ENCODE results near the gene CNTNAP2. TPM values are rescaled to one million over a fixed set of nuclear protein-coding genes. Genes with fewer than 3 reads are reported as not detected.

CNTNAP2 gene
- total and polyA plus RNA-seq, 9 of the 15 experiments (the other 6 are each of a cell fraction or from before 2014, with no cell fraction given), result 0.04 to 0.62 (median 0.09) TPM; not detected in 4

DNA sequence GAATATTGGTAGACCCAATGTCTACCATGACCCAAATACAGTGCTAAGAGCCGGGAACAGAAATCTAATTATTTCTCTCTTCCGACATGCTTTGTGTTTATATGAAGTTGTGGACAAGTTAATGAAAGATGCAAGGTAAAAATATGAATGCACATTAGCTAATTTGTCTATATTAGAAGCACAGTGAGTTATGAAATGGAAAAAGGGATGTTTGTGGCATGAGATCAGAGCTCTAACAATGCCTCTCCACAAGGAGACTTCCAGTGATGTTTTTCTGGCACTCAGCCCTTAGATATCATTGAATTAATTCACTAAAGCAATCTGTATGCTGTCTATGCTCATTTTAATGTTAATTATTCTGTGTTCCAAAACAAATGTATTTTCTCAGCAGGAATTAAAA is 897.2 kb downstream of the CNTNAP2 start:
- H3K9me1 ChIP-seq (ENCODE audit: control insufficient read depth, insufficient read depth, low read length), result no peaks in the 10 kb centered on the region
- POLR2A ChIA-PET, result no interaction called here
- intact Hi-C loops (cut with micrococcal nuclease) (no loop called here), in situ Hi-C loops (cut with MboI) (no loop called here)
- no peaks in the 10 kb centered on the region for H3K79me2 ChIP-seq (ENCODE audit: control insufficient read depth, insufficient read depth, low read length)
- no peak overlapping the region for H3K27ac ChIP-seq (ENCODE audit: extremely low read depth, low read depth, low read length)
- no peaks in the 10 kb centered on the region for H3K36me3 ChIP-seq (ENCODE audit: control insufficient read depth, insufficient read depth, low read length)
- no peaks in the 10 kb centered on the region for H3K27me3 ChIP-seq (ENCODE audit: control insufficient read depth in 2 of 2, insufficient read depth in 2 of 2, low read length in 2 of 2)
- no peaks in the 10 kb centered on the region for H4K20me1 ChIP-seq (replicated peaks; ENCODE audit: control insufficient read depth, insufficient read depth, low read length)
- H2AFZ ChIP-seq (ENCODE audit: low read depth, low read length), result no peak overlapping the region
- H3K9ac ChIP-seq (ENCODE audit: insufficient read depth in 1 of 2, low read depth in 2 of 2, low read length in 2 of 2), result no peak overlapping the region
- H3K9me3 ChIP-seq (replicated peaks; ENCODE audit: control insufficient read depth, insufficient read depth, low read depth, low read length), result no peaks in the 10 kb centered on the region; the same call in 1 of the 2 replicates
- ATAC-seq (no peak), FAIRE-seq (no peak), DNase-seq (ENCODE audit: extremely low read depth in 1 of 4, low spot score in 3 of 4) (no peak)
- H3K4me1 ChIP-seq (replicated peaks in 1 of 2; ENCODE audit: control insufficient read depth in 2 of 2, insufficient read depth in 2 of 2, low read length in 2 of 2), result no peaks in the 10 kb centered on the region
- CTCF ChIA-PET (ENCODE audit: low intra/inter-chr PET ratio), result no interaction called here
- no peak overlapping the region for H3K4me3 ChIP-seq
- no TSS peak for BruUV-seq (replicated peaks)
- TF ChIP-seq ZKSCAN1 (IDR thresholded peaks at IDR 0.05; ENCODE audit: low read depth, low read length) (no peak), ZNF316 (IDR thresholded peaks at IDR 0.05) (no peak)
- TF ChIP-seq, protein P1, sequence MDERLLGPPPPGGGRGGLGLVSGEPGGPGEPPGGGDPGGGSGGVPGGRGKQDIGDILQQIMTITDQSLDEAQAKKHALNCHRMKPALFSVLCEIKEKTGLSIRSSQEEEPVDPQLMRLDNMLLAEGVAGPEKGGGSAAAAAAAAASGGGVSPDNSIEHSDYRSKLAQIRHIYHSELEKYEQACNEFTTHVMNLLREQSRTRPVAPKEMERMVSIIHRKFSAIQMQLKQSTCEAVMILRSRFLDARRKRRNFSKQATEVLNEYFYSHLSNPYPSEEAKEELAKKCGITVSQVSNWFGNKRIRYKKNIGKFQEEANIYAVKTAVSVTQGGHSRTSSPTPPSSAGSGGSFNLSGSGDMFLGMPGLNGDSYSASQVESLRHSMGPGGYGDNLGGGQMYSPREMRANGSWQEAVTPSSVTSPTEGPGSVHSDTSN (CRISPR knock-in tag; IDR thresholded peaks at IDR 0.05; ENCODE audit: low read depth), result no peak
- TF ChIP-seq, protein P1 (tag; conservative IDR thresholded peaks at IDR 0.05; ENCODE audit: low read depth), result no peak
- 0% methylated on average over 2 of the region's 2 CpGs for WGBS (ENCODE audit: insufficient coverage, low coverage, missing lambda C conversion rate)
- no peak overlapping the region for H3K4me2 ChIP-seq (ENCODE audit: insufficient read depth, low read length)
